Uterus (tissue), 2 donors: ENCODE results near the gene ECSIT.
"Not testable (repeated sequence)": the region's sequence is repeated elsewhere in the genome, so short reads cannot be mapped to it uniquely, and the experiment has no call there.

Experiments
- CTCF ChIP-seq, 4 experiments: fragments of 200-600 bp in 2 of 4; fragments of 450-650 bp in 2 of 4; sonication (generic) in 2 of 4; IDR thresholded peaks; one replicate each; pipeline ENCODE4 v1.5.1; 2016 to 2019; ENCODE audit warnings: antibody characterized with exemption in 4 of 4, mild to moderate bottlenecking in 2 of 4, moderate library complexity in 1 of 4
- POLR2A ChIP-seq, 2 donors: fragments of 450-650 bp; IDR thresholded peaks; one replicate each; pipeline ENCODE4 v1.6.1; 2016; ENCODE audit warnings: antibody characterized with exemption in 2 of 2, mild to moderate bottlenecking in 1 of 2, moderate library complexity in 1 of 2

GRCh38 chr19:11458912-11459311 is 70.0 kb downstream of the ECSIT start:
- TF ChIP-seq CTCF, POLR2A (IDR thresholded peaks at IDR 0.05): not testable (repeated sequence)
